ENCODE data around the gene NSFL1C. TPM values are rescaled to one million over a fixed set of nuclear protein-coding genes. Genes with fewer than 3 reads are reported as not detected.

The NSFL1C gene
- total and polyA plus RNA-seq, 2 experiments from 2014 or later: 48.9 to 92.2 TPM

- H3K4me1 ChIP-seq (ENCODE audit: insufficient read depth): no peaks in the 10 kb centered on the region
- Mint-ChIP-seq H3K27ac (no peak overlapping the region), H3K9me3 (peaks cover 11% of the 10 kb centered on the region), H3K36me3 (ENCODE audit: low read depth) (peaks cover 4% of the 10 kb centered on the region; the same call in 2 of the 3 replicates), H3K27me3 (ENCODE audit: insufficient read depth, low read depth, poor library complexity) (no peaks in the 10 kb centered on the region), H3K4me3 (no peak overlapping the region), H3K4me1 (no peaks in the 10 kb centered on the region; the same call in 2 of the 3 replicates)
- DNase-seq (ENCODE audit: low spot score) (no peak), ATAC-seq (no peak)
- no peak overlapping the region for H3K4me2 ChIP-seq
- no peaks in the 10 kb centered on the region for H4K20me1 ChIP-seq (replicated peaks; ENCODE audit: insufficient read depth)
- no peak overlapping the region for H2AFZ ChIP-seq
- TF ChIP-seq POLR2AphosphoS5 (IDR thresholded peaks at IDR 0.05; ENCODE audit: low read depth) (no peak), EZH2 (IDR thresholded peaks at IDR 0.05; ENCODE audit: low read depth, unreplicated experiment) (no peak), CTCF (conservative IDR thresholded peaks at IDR 0.05; ENCODE audit: low read depth in 2 of 2) (no peak), ZNF114 (CRISPR knock-in tag; IDR thresholded peaks at IDR 0.05) (no peak), ETS1 (IDR thresholded peaks at IDR 0.05) (no peak), STAT1 (IDR thresholded peaks at IDR 0.05; ENCODE audit: unreplicated experiment) (no peak), REST (IDR thresholded peaks at IDR 0.05; ENCODE audit: unreplicated experiment) (no peak), ZNF462 (CRISPR knock-in tag; IDR thresholded peaks at IDR 0.05) (no peak), EZH2phosphoT487 (IDR thresholded peaks at IDR 0.05; ENCODE audit: unreplicated experiment) (no peak)
- H3K36me3 ChIP-seq (ENCODE audit: insufficient read depth): no peaks in the 10 kb centered on the region
- H3K79me2 ChIP-seq (replicated peaks; ENCODE audit: insufficient read depth): no peaks in the 10 kb centered on the region
- H3K27me3 ChIP-seq (ENCODE audit: insufficient read depth): no peaks in the 10 kb centered on the region
- no peaks in the 10 kb centered on the region for H3K9me2 ChIP-seq (ENCODE audit: insufficient read depth)
- H3K4me3 ChIP-seq: no peak overlapping the region
- no peak overlapping the region for H3K27ac ChIP-seq (ENCODE audit: low read depth)
- H3F3A ChIP-seq (replicated peaks; ENCODE audit: low read depth): no peaks in the 10 kb centered on the region
Observed at GRCh38 chr20:1507276-1507675, 40.6 kb upstream of the NSFL1C start.
